OCI-LY1 (cell line): Measurements from ENCODE around the gene PLXDC1.

Experiments used
- EZH2 ChIP-seq: fragments of 200-600 bp; sonication (generic), shearing (Covaris generic); IDR thresholded peaks from 2 replicates; pipeline ENCODE4 v1.8.0; 2017; ENCODE audit warnings: borderline replicate concordance, mixed run types, mild to moderate bottlenecking, antibody characterized with exemption, low read length, moderate library complexity, mixed read lengths
- TF ChIP-seq, protein P1 (sequence below): fragments of 200-600 bp; sonication (generic), shearing (Covaris generic); IDR thresholded peaks from 2 replicates; pipeline ENCODE4 v1.5.1; 2017; ENCODE audit warnings: mild to moderate bottlenecking, antibody characterized with exemption, low read length, moderate library complexity, mixed read lengths

DNA sequence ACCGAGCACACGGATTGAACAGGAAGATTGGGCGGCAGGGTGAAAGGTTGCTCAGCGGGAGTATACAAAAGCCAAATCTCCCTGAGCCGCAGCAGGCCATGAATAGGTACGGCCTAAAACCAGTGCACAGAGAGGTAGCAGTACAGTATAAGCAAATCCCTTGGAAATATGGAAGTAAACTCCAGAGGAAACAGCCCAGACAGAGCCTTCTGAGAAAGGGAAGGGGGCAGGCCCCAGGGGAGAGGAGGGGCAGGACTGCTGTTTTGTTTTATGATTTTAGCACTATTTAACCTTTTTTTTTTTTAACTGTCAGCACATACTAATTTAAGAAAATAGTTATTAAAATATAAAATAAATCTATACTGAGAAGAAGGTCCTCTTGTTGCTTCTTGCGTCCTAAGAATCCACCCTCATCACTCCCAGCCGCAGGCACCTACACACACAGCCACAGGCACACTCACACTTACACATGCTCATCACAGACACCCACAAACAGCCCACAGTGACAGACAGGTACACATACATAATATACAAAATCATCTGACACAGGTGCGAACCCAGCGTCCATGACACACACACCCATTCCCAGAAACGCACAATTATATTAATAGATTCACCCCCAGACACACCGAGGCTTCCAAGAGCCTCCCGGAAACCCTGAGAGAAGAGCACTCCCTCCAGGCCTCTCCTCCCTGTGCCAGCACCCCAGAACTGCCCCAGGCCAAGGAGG, 12.8 kb downstream of the PLXDC1 start:
- TF ChIP-seq, protein P1, sequence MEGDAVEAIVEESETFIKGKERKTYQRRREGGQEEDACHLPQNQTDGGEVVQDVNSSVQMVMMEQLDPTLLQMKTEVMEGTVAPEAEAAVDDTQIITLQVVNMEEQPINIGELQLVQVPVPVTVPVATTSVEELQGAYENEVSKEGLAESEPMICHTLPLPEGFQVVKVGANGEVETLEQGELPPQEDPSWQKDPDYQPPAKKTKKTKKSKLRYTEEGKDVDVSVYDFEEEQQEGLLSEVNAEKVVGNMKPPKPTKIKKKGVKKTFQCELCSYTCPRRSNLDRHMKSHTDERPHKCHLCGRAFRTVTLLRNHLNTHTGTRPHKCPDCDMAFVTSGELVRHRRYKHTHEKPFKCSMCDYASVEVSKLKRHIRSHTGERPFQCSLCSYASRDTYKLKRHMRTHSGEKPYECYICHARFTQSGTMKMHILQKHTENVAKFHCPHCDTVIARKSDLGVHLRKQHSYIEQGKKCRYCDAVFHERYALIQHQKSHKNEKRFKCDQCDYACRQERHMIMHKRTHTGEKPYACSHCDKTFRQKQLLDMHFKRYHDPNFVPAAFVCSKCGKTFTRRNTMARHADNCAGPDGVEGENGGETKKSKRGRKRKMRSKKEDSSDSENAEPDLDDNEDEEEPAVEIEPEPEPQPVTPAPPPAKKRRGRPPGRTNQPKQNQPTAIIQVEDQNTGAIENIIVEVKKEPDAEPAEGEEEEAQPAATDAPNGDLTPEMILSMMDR: no peak
- no peak for TF ChIP-seq EZH2
